Astrocyte (in vitro differentiated cells and primary cell): ENCODE measurements around the gene RIMBP2.

Experiments used
- CTCF ChIP-seq: IDR thresholded peaks from 2 replicates; pipeline ENCODE4 v1.5.1; 2011; ENCODE audit warnings: low read depth, mild to moderate bottlenecking, inconsistent platforms, low read length, moderate library complexity; ENCODE audit not compliant: insufficient read depth
- EZH2 ChIP-seq: IDR thresholded peaks from 2 replicates; pipeline ENCODE4 v1.6.1; 2012; ENCODE audit warnings: mild to moderate bottlenecking, low read length, inconsistent platforms; ENCODE audit not compliant: insufficient read depth

GRCh38 chr12:130644566-130644965, 71.5 kb downstream of the RIMBP2 start:
- TF ChIP-seq CTCF: no peak
- TF ChIP-seq EZH2: no peak
